Keratinocyte (primary cell): ENCODE results near the gene PTBP3. TPM values are rescaled to one million over a fixed set of nuclear protein-coding genes. Genes with fewer than 3 reads are reported as not detected.

Experiments
- DNase-seq: peaks from one replicate; pipeline ENCODE4 v3.0.0-alpha.2; 2011; ENCODE audit warnings: low read depth, missing footprints, low spot score
- FAIRE-seq: peaks from 2 replicates; lab custom pipeline; 2011; peaks lifted over from hg19 to GRCh38; lab: Jason Lieb, UNC
- H2AFZ ChIP-seq: 2 replicates; pipeline ENCODE4 v1.6.0; 2012; ENCODE audit warnings: low read length, control low read depth, inconsistent platforms; ENCODE audit not compliant: control insufficient read depth
- H3K27ac ChIP-seq: 2 replicates; pipeline ENCODE4 v1.5.1; 2011; ENCODE audit warnings: low read length; ENCODE audit not compliant: control insufficient read depth, insufficient read depth
- H3K27me3 ChIP-seq: 3 replicates; pipeline ENCODE4 v1.6.0; 2011; ENCODE audit warnings: low read length; ENCODE audit not compliant: control insufficient read depth, insufficient read depth; ENCODE audit errors: extremely low read depth
- H3K36me3 ChIP-seq, 2 experiments: 2 replicates in 1 of 2; 3 replicates in 1 of 2; pipeline ENCODE4 v1.5.1; 2011; ENCODE audit warnings: low read length in 2 of 2, mild to moderate bottlenecking in 1 of 2; ENCODE audit not compliant: control insufficient read depth in 2 of 2, insufficient read depth in 2 of 2; ENCODE audit errors: extremely low read depth in 1 of 2
- H3K4me1 ChIP-seq: 3 replicates; pipeline ENCODE4 v1.5.1; 2011; ENCODE audit warnings: low read length; ENCODE audit not compliant: control insufficient read depth, insufficient read depth; ENCODE audit errors: extremely low read depth
- H3K4me2 ChIP-seq: 3 replicates; pipeline ENCODE4 v1.6.0; 2011; ENCODE audit warnings: low read depth, low read length; ENCODE audit not compliant: control insufficient read depth, insufficient read depth; ENCODE audit errors: extremely low read depth
- H3K4me3 ChIP-seq, 3 experiments: fragments of 200-600 bp in 1 of 3; sonication (generic) in 1 of 3; 2 replicates in 2 of 3; 3 replicates in 1 of 3; pipeline ENCODE4 v1.5.1; 2011 to 2016; ENCODE audit warnings: low read length in 3 of 3, mild to moderate bottlenecking in 3 of 3, control low read depth in 2 of 3, inconsistent platforms in 1 of 3, low read depth in 1 of 3, mixed read lengths in 1 of 3, mixed run types in 1 of 3, moderate library complexity in 1 of 3; ENCODE audit not compliant: control insufficient read depth in 2 of 3, insufficient read depth in 2 of 3; ENCODE audit errors: extremely low read depth in 1 of 3
- H3K79me2 ChIP-seq: 2 replicates; pipeline ENCODE4 v1.6.0; 2012; ENCODE audit warnings: low read length; ENCODE audit not compliant: control insufficient read depth, insufficient read depth
- H3K9ac ChIP-seq: 3 replicates; pipeline ENCODE4 v1.6.0; 2011; ENCODE audit warnings: low read length; ENCODE audit not compliant: control insufficient read depth, insufficient read depth; ENCODE audit errors: extremely low read depth
- H3K9me1 ChIP-seq: 3 replicates; pipeline ENCODE4 v1.6.0; 2011; ENCODE audit warnings: low read length; ENCODE audit not compliant: control insufficient read depth, insufficient read depth; ENCODE audit errors: extremely low read depth
- H3K9me3 ChIP-seq: 2 replicates; pipeline ENCODE4 v1.5.1; 2012; ENCODE audit warnings: low read depth, low read length; ENCODE audit not compliant: control insufficient read depth
- H4K20me1 ChIP-seq: 3 replicates; pipeline ENCODE4 v1.6.0; 2011; ENCODE audit warnings: low read length; ENCODE audit not compliant: control insufficient read depth, insufficient read depth; ENCODE audit errors: extremely low read depth
- EZH2 ChIP-seq: IDR thresholded peaks from one replicate; pipeline ENCODE4 v1.6.1; 2012; ENCODE audit warnings: inconsistent platforms, mild to moderate bottlenecking, low read length, moderate library complexity
- dilution Hi-C: fragments of 300-500 bp; cut with MboI; formaldehyde crosslinking; loops from one replicate; pipeline ENCODE4 v1.7.0; 2020; ENCODE audit warnings: low sequenced_read_pairs; ENCODE audit not compliant: extremely low pct_ligation_motif_present
- polyA plus RNA-seq, 5 experiments: library from polyadenylated mRNA; depleted of rRNA in 3 of 5; stranded (reverse) in 3 of 5; stranded (forward) in 1 of 5; unstranded in 1 of 5; fragments of >200 nt; gene quantifications; 1 replicate in 1 of 5; 2 replicates in 3 of 5; 3 replicates in 1 of 5; pipeline versions ENCODE4 v1.2.1 to v1.2.3, GENCODE V29; 2011 to 2012; ENCODE audit warnings: missing spikeins in 2 of 5, low read depth in 1 of 5, low replicate concordance in 1 of 5
- TF ChIP-seq, protein P1 (sequence below), 3 experiments: IDR thresholded peaks in 1 of 3; conservative IDR thresholded peaks in 1 of 3; optimal IDR thresholded peaks in 1 of 3; 2 replicates in 2 of 3; 3 replicates in 1 of 3; pipeline versions ENCODE3 to v1.5.1; 2011; ENCODE audit warnings: low read length in 3 of 3, mild to moderate bottlenecking in 3 of 3, moderate library complexity in 2 of 3, control low read depth in 1 of 3, inconsistent platforms in 1 of 3; ENCODE audit not compliant: insufficient read depth in 2 of 3; ENCODE audit errors: extremely low read depth in 1 of 3

Gene PTBP3
- polyA plus RNA-seq, 1 donor (not counting 4 experiments of a cell fraction or from before 2014, with no cell fraction given) = 51.0 TPM

DNA sequence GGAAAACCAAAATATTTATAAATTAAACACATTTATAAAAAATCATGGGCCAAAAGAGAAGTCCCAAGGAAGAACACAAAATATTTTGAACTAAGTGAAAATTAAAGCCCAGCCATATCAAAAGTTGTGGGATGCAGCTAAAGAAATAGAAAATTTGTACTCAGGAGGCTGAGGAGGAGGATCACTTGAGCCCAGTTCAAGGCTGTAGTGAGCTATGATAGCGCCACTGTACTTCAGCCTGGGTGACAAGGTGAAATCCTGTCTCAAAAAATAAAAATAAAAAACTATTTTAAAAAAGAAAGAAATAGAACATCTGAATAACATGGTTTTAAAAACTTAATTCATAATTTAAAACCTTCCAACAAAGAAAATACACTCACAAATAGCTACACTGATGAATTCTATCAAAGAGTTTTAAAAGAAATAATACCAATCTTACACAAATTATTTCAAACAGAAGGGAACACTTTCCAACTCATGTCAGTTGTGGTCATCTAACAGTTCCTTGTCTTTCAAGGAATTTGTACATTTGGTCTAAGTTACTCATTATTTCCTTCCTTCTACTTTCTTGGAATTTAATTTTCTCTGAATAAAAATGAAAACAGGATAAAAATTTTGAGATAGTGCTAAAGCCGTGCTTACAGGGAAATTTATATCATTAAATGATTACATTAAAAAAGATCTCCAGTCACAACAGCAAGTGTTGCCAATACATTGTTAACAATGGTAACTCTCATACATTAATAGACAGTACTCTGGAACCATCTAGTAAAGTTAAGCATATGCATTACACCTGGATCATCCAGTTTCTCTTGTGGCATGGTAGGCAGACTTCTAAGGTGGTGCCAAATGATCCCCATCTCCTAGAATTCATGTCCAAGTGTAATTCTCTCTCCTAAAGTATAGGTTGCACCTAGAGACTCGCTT, 17.8 kb downstream of the PTBP3 start:
- dilution Hi-C loops = no loop called here

DNA sequence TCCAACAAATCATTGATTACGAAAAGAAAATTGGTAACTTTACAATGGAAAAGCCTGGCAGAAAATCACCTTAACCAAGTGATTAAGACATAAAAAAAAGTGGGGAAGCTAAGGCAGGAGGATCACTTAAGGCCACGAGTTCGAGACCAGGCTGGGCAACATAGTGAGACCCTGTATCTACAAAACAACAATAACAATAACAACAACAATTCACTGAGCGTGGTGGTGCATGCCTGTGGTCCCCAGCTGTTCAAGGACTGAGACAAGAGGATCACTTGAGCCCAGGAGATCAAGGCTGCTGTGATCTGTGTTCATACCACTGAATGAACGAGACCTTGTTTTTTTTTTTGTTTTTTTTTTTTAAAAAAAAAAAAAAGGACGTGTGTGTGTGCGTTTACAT, 21.3 kb downstream of the PTBP3 start:
- Histone ChIP-seq H4K20me1 (peaks cover 17% of the 10 kb centered on the region), H3K79me2 (peaks cover 99% of the 10 kb centered on the region), H3K4me1 (peaks cover 10% of the 10 kb centered on the region), H3K9ac (no peak overlapping the region), H3K9me3 (no peaks in the 10 kb centered on the region), H3K4me2 (no peak overlapping the region), H3K27ac (no peak overlapping the region), H3K27me3 (no peaks in the 10 kb centered on the region), H2AFZ (no peak overlapping the region), H3K9me1 (no peaks in the 10 kb centered on the region), H3K36me3 (no peaks in the 10 kb centered on the region), H3K4me3 (no peak overlapping the region)
- dilution Hi-C loops = no loop called here
- FAIRE-seq (no peak), DNase-seq (no peak)
- TF ChIP-seq EZH2 = no peak
- TF ChIP-seq, protein P1, sequence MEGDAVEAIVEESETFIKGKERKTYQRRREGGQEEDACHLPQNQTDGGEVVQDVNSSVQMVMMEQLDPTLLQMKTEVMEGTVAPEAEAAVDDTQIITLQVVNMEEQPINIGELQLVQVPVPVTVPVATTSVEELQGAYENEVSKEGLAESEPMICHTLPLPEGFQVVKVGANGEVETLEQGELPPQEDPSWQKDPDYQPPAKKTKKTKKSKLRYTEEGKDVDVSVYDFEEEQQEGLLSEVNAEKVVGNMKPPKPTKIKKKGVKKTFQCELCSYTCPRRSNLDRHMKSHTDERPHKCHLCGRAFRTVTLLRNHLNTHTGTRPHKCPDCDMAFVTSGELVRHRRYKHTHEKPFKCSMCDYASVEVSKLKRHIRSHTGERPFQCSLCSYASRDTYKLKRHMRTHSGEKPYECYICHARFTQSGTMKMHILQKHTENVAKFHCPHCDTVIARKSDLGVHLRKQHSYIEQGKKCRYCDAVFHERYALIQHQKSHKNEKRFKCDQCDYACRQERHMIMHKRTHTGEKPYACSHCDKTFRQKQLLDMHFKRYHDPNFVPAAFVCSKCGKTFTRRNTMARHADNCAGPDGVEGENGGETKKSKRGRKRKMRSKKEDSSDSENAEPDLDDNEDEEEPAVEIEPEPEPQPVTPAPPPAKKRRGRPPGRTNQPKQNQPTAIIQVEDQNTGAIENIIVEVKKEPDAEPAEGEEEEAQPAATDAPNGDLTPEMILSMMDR (optimal IDR thresholded peaks at IDR 0.05 in 1 of 3, IDR thresholded peaks at IDR 0.05 in 1 of 3, conservative IDR thresholded peaks at IDR 0.05 in 1 of 3; ENCODE audit: extremely low read depth in 1 of 3, insufficient read depth in 2 of 3, low read length in 3 of 3) = no peak

More for the DNA sequence above, 17.8 kb downstream of the PTBP3 start:
- TF ChIP-seq, protein P1 (optimal IDR thresholded peaks at IDR 0.05 in 1 of 3, IDR thresholded peaks at IDR 0.05 in 1 of 3, conservative IDR thresholded peaks at IDR 0.05 in 1 of 3; ENCODE audit: extremely low read depth in 1 of 3, insufficient read depth in 2 of 3, low read length in 3 of 3) = no peak
- TF ChIP-seq EZH2 = no peak
- FAIRE-seq (no peak), DNase-seq (no peak)
- H3K36me3 ChIP-seq = no peaks in the 10 kb centered on the region
- H3K4me3 ChIP-seq = no peak overlapping the region
- no peak overlapping the region for H2AFZ ChIP-seq
- H3K9me1 ChIP-seq = no peaks in the 10 kb centered on the region
- H3K27me3 ChIP-seq = no peaks in the 10 kb centered on the region
- no peak overlapping the region for H3K4me2 ChIP-seq
- peaks cover 98% of the 10 kb centered on the region for H3K79me2 ChIP-seq
- peaks cover 10% of the 10 kb centered on the region for H3K4me1 ChIP-seq
- peaks cover 15% of the 10 kb centered on the region for H4K20me1 ChIP-seq
- no peaks in the 10 kb centered on the region for H3K9me3 ChIP-seq
- no peak overlapping the region for H3K27ac ChIP-seq
- no peak overlapping the region for H3K9ac ChIP-seq
